Psoas muscle (tissue), 8 donors: ENCODE data around the gene SDHC. TPM values are rescaled to one million over a fixed set of nuclear protein-coding genes. Genes with fewer than 3 reads are reported as not detected.

Experiments
- ATAC-seq, 4 donors: fragments of 200-7000 bp; cut with Tn5 transposase; one replicate each; pipeline ENCODE4 v1.9.1; 2020; ENCODE audit warnings: moderate library complexity in 3 of 4, mild to moderate bottlenecking in 2 of 4
- DNase-seq, 2 donors: peaks; one replicate each; pipeline ENCODE4 v3.0.0-alpha.2; 2020
- H3K27ac ChIP-seq: fragments of 200-600 bp; one replicate; pipeline ENCODE4 v1.8.0; 2022
- H3K27me3 ChIP-seq, 3 donors: fragments of 200-600 bp in 1 of 3; one replicate each; pipeline versions ENCODE4 v1.6.1 to v1.8.0; 2013 to 2022; ENCODE audit warnings: low read length in 2 of 3, mild to moderate bottlenecking in 2 of 3, moderate library complexity in 1 of 3; ENCODE audit not compliant: insufficient read depth in 3 of 3
- H3K36me3 ChIP-seq, 2 donors: fragments of 200-600 bp in 1 of 2; one replicate each; pipeline versions ENCODE4 v1.6.1 to v1.8.0; 2013 to 2022; ENCODE audit warnings: low read depth in 1 of 2, mild to moderate bottlenecking in 1 of 2, moderate library complexity in 1 of 2; ENCODE audit not compliant: insufficient read depth in 1 of 2
- H3K4me1 ChIP-seq: fragments of 200-600 bp; one replicate; pipeline ENCODE4 v1.8.0; 2022
- H3K4me3 ChIP-seq: fragments of 200-600 bp; one replicate; pipeline ENCODE4 v1.8.0; 2022; ENCODE audit warnings: mild to moderate bottlenecking
- H3K9me3 ChIP-seq: fragments of 200-600 bp; one replicate; pipeline ENCODE4 v1.8.0; 2022
- WGBS, 3 donors: extraction: QIAGEN DNeasy Blood & Tissue Kit; methylation state at CpG; one replicate each; pipeline versions ENCODE4 v1.1.6 to v1.1.7; 2013; 5-methylcytosine and 5-hydroxymethylcytosine counted together
- intact Hi-C, 2 donors: fragments of 100-400 bp; cut with DNase I; formaldehyde crosslinking; loops; one replicate each; pipeline versions ENCODE4 v1.11.0 to v1.14.2; 2022
- polyA plus RNA-seq, 3 donors: library from polyadenylated mRNA; stranded (reverse); fragments of 200-250 nt; gene quantifications; one replicate each; pipeline ENCODE4 v1.2.3, GENCODE V29; 2013
- total RNA-seq, 4 donors: library from RNA; stranded (reverse); fragmentation: NEBNext Ultra II Directional in 2 of 4; extraction: Animal tissue kit (Norgen Biotek cat#: 25700) in 2 of 4; gene quantifications; one replicate each; pipeline versions ENCODE4 v1.2.1 to v1.2.4, GENCODE V29; 2021 to 2023
- TF ChIP-seq, protein P1 (sequence below): fragments of 200-600 bp; IDR thresholded peaks from one replicate; pipeline ENCODE4 v1.8.0; 2022; ENCODE audit warnings: antibody characterized with exemption
- donor health status: healthy with polysubstance abuse.
- donor health status: DM: no; HTN: no; CAD: no; lungs with moderate emphysema.
- donor health status: Bipolar disorder and iron deficiency.
- donor health status: healthy.
- donor health status: DM: yes; HTN: yes; CAD: no.
- donor health status: DM: no; HTN: no; CAD: no.
- donor health status: DM: no; HTN: no; CAD: no.
- donor health status: DM: yes; HTN: yes; CAD: no.

Gene SDHC
- total and polyA plus RNA-seq, 7 donors = 183 to 362 (median 246) TPM

DNA sequence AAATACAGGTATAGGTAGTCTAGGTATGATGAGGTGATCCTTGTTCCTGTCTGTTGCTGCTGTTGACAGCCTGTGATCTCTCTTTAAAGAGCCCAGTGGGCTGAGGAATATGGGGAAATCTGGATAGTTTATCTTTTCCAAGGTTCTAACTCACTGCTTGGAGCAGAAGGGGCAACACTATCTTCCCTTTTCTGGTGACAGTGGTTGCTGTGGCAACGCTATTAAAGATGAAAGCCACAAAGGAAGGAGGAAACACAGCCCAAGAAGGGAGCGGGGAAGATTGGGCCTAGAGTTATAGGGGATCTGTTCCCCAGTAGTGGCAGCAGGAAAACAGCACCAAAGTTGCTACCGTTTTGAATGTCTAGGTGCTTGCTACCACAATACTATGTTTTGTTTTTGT is 46.9 kb upstream of the SDHC start:
- Histone ChIP-seq H3K27me3 (peaks cover 0 to 2% (median 0%) of the 10 kb centered on the region in 3 donors), H3K4me3 (no peak overlapping the region), H3K36me3 (no peaks in the 10 kb centered on the region), H3K9me3 (no peaks in the 10 kb centered on the region), H3K27ac (no peak overlapping the region), H3K4me1 (no peaks in the 10 kb centered on the region)
- TF ChIP-seq, protein P1, sequence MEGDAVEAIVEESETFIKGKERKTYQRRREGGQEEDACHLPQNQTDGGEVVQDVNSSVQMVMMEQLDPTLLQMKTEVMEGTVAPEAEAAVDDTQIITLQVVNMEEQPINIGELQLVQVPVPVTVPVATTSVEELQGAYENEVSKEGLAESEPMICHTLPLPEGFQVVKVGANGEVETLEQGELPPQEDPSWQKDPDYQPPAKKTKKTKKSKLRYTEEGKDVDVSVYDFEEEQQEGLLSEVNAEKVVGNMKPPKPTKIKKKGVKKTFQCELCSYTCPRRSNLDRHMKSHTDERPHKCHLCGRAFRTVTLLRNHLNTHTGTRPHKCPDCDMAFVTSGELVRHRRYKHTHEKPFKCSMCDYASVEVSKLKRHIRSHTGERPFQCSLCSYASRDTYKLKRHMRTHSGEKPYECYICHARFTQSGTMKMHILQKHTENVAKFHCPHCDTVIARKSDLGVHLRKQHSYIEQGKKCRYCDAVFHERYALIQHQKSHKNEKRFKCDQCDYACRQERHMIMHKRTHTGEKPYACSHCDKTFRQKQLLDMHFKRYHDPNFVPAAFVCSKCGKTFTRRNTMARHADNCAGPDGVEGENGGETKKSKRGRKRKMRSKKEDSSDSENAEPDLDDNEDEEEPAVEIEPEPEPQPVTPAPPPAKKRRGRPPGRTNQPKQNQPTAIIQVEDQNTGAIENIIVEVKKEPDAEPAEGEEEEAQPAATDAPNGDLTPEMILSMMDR = no peak
- no peak for DNase-seq
- intact Hi-C loops = no loop called here
- WGBS, 3 donors = 65 to 71% (median 71%) methylated on average over 3 of the region's 3 CpGs
- ATAC-seq = no peak

DNA sequence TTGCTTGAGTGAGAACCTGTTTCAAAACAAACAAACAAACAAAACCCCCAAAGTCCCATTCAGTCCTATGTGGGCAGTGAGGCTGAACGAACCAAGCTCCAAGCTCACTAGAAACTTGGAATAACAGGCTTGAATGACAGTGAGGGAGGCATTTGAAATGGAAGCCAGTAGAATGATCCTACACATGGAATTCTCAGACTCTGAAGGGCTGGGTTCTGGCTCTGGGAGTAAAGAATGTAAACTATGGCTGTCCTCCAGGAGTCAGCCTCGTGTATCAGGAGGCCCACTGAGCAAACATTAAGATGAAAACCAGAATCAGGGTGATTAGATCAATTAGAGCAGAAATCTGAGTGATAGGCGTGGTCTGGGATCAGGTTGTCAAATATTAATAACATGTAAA is 40.8 kb upstream of the SDHC start:
- ATAC-seq (no peak), DNase-seq (no peak)
- no peak overlapping the region for H3K27ac ChIP-seq
- H3K27me3 ChIP-seq = peaks cover 4 to 14% (median 5%) of the 10 kb centered on the region in 3 donors
- H3K4me1 ChIP-seq = no peaks in the 10 kb centered on the region
- TF ChIP-seq, protein P1 = no peak
- WGBS, 3 donors = 55 to 62% (median 56%) methylated on average over 3 of the region's 3 CpGs
- H3K9me3 ChIP-seq = no peaks in the 10 kb centered on the region
- H3K4me3 ChIP-seq = no peak overlapping the region
- H3K36me3 ChIP-seq = no peaks in the 10 kb centered on the region
- intact Hi-C loops = no loop called here

DNA sequence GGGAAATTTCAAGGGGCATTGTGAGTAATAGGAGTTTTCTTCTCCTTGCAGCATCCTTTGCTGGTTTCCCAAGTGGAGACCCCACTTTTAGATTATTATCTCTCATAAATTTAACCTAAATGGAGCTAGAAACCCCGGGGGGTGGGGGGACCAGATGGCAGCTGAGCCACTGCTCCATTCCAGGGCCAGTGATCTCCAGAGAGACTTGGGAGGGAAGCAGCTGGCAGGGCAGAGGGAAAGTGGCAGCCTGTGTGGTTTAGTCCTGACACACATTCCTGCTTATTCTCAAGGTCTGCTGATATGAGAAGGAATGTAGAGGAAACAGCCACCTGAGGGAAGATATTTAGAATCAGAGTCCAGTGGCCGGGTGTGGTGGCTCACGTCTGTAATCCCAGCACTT is 39.3 kb upstream of the SDHC start:
- no peaks in the 10 kb centered on the region for H3K9me3 ChIP-seq
- 34 to 40% (median 39%) methylated on average over 3 of the region's 3 CpGs for WGBS, 3 donors
- H3K4me1 ChIP-seq = no peaks in the 10 kb centered on the region
- peaks cover 4 to 14% (median 5%) of the 10 kb centered on the region in 3 donors for H3K27me3 ChIP-seq
- no peak for DNase-seq
- H3K36me3 ChIP-seq = no peaks in the 10 kb centered on the region
- H3K4me3 ChIP-seq = no peak overlapping the region
- TF ChIP-seq, protein P1 = no peak
- no peak overlapping the region for H3K27ac ChIP-seq
- intact Hi-C loops = no loop called here
- no peak for ATAC-seq

GRCh38 chr1:161282991-161283390 is 31.2 kb upstream of the SDHC start:
- H3K36me3 ChIP-seq = no peaks in the 10 kb centered on the region
- ATAC-seq (no peak), DNase-seq (no peak)
- TF ChIP-seq, protein P1 = no peak
- no peaks in the 10 kb centered on the region for H3K4me1 ChIP-seq
- H3K27me3 ChIP-seq = peaks cover 0 to 11% (median 3%) of the 10 kb centered on the region in 3 donors
- H3K4me3 ChIP-seq = no peak overlapping the region
- H3K9me3 ChIP-seq = no peaks in the 10 kb centered on the region
- 91 to 97% (median 94%) methylated on average over 1 of the region's 1 CpG for WGBS, 3 donors
- intact Hi-C loops = no loop called here
- no peak overlapping the region for H3K27ac ChIP-seq

- no peak for DNase-seq
- intact Hi-C loops = no loop called here
- H3K36me3 ChIP-seq = no peaks in the 10 kb centered on the region
- 78 to 83% (median 83%) methylated on average over 2 of the region's 2 CpGs for WGBS, 3 donors
- TF ChIP-seq, protein P1 = no peak
- no peaks in the 10 kb centered on the region for H3K4me1 ChIP-seq
- no peak overlapping the region for H3K4me3 ChIP-seq
- H3K9me3 ChIP-seq = no peaks in the 10 kb centered on the region
- H3K27ac ChIP-seq = no peak overlapping the region
- no peak for ATAC-seq
- peaks cover 0 to 11% (median 3%) of the 10 kb centered on the region in 3 donors for H3K27me3 ChIP-seq
Observed at GRCh38 chr1:161285113-161285512, 29.1 kb upstream of the SDHC start.
